Fibroblast of the aortic adventitia (primary cell): ENCODE measurements around the gene ASB13. TPM values are rescaled to one million over a fixed set of nuclear protein-coding genes. Genes with fewer than 3 reads are reported as not detected.

ENCODE experiments used
- DNase-seq: peaks from one replicate; pipeline ENCODE4 v3.0.0-alpha.2; 2010; ENCODE audit warnings: low read depth
- H3K4me3 ChIP-seq: 2 replicates; pipeline ENCODE4 v1.5.1; 2011; ENCODE audit warnings: low read depth, mild to moderate bottlenecking, control low read depth, low read length, moderate library complexity
- CTCF ChIP-seq: IDR thresholded peaks from 2 replicates; pipeline ENCODE4 v1.5.1; 2011; ENCODE audit warnings: mild to moderate bottlenecking, low read length, control low read depth, inconsistent platforms; ENCODE audit not compliant: insufficient read depth
- total RNA-seq: library from RNA; depleted of rRNA; stranded (reverse); fragments of >200 nt; gene quantifications from 2 replicates; pipeline ENCODE4 v1.2.3, GENCODE V29; 2012; ENCODE audit warnings: low replicate concordance

The ASB13 gene
- 8.4 and 17.1 TPM in 2 replicates for total RNA-seq

GRCh38 chr10:5666008-5666840 lies at the start of gene ASB13:
ASB13 (minus strand) TSS chr10:5666595; CDS start chr10:5666551, 44 bp downstream.
- peak; percentile 22 for DNase-seq

GRCh38 chr10:5711642-5712041 lies 45.2 kb upstream of the ASB13 start:
- no peak overlapping the region for H3K4me3 ChIP-seq
- DNase-seq, result no peak

More at GRCh38 chr10:5666008-5666840, at the start of gene ASB13:
- H3K4me3 ChIP-seq, result peak within 1 kb of the TSS; percentile 87
- TF ChIP-seq CTCF, result no peak

GRCh38 chr10:5710859-5711258 lies 44.5 kb upstream of the ASB13 start:
- no peak for TF ChIP-seq CTCF
- no peak overlapping the region for H3K4me3 ChIP-seq
- peak; percentile 5 for DNase-seq

More at GRCh38 chr10:5711642-5712041, 45.2 kb upstream of the ASB13 start:
- no peak for TF ChIP-seq CTCF

- no peak for DNase-seq
- no peak for TF ChIP-seq CTCF
- H3K4me3 ChIP-seq, result no peak overlapping the region
These were observed 43.5 kb upstream of the ASB13 start for GRCh38 chr10:5709865-5710264.

GRCh38 chr10:5708356-5708755 lies 42.0 kb upstream of the ASB13 start:
- no peak for DNase-seq
- no peak overlapping the region for H3K4me3 ChIP-seq
- TF ChIP-seq CTCF, result no peak

- no peak for TF ChIP-seq CTCF
- DNase-seq, result no peak
- no peak overlapping the region for H3K4me3 ChIP-seq
These were observed 31.7 kb upstream of the ASB13 start for GRCh38 chr10:5698062-5698461.
